IPS-18a (cell line): ENCODE results near the gene GUCY1A1.

Source experiments
- H3K27ac ChIP-seq: one replicate; pipeline ENCODE4 v1.5.1; 2013; ENCODE audit warnings: low read length
- H3K27me3 ChIP-seq: one replicate; pipeline ENCODE4 v1.6.1; 2013; ENCODE audit warnings: mild to moderate bottlenecking, low read length; ENCODE audit not compliant: control insufficient read depth, insufficient read depth
- H3K36me3 ChIP-seq: one replicate; pipeline ENCODE4 v1.6.1; 2013; ENCODE audit warnings: low read depth, low read length; ENCODE audit not compliant: control insufficient read depth
- H3K4me1 ChIP-seq: one replicate; pipeline ENCODE4 v1.6.1; 2013; ENCODE audit warnings: low read depth, low read length; ENCODE audit not compliant: control insufficient read depth
- H3K4me3 ChIP-seq: one replicate; pipeline ENCODE4 v1.5.1; 2013; ENCODE audit warnings: low read length
- H3K9ac ChIP-seq: one replicate; pipeline ENCODE4 v1.6.1; 2013; ENCODE audit warnings: mild to moderate bottlenecking, low read length, moderate library complexity
- H3K9me3 ChIP-seq: one replicate; pipeline ENCODE4 v1.6.1; 2013; ENCODE audit warnings: low read depth, low read length; ENCODE audit not compliant: control insufficient read depth

Gene GUCY1A1

DNA sequence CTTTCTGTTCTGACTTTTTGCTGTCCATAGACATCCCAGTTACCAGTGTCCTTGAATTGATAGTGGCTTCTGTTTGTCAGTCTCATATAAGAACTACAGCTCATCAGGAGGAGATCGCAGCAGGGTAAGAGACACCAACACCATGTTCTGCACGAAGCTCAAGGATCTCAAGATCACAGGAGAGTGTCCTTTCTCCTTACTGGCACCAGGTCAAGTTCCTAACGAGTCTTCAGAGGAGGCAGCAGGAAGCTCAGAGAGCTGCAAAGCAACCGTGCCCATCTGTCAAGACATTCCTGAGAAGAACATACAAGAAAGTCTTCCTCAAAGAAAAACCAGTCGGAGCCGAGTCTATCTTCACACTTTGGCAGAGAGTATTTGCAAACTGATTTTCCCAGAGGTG is 30.1 kb downstream of the GUCY1A1 start:
- H3K4me3 ChIP-seq = no peak overlapping the region
- no peaks in the 10 kb centered on the region for H3K36me3 ChIP-seq
- no peak overlapping the region for H3K9ac ChIP-seq
- no peaks in the 10 kb centered on the region for H3K27me3 ChIP-seq
- H3K27ac ChIP-seq = no peak overlapping the region
- H3K4me1 ChIP-seq = no peaks in the 10 kb centered on the region
- no peaks in the 10 kb centered on the region for H3K9me3 ChIP-seq

GRCh38 chr4:155701827-155702226 is 35.2 kb downstream of the GUCY1A1 start:
- no peak overlapping the region for H3K27ac ChIP-seq
- no peak overlapping the region for H3K4me3 ChIP-seq
- no peaks in the 10 kb centered on the region for H3K36me3 ChIP-seq
- no peaks in the 10 kb centered on the region for H3K9me3 ChIP-seq
- no peaks in the 10 kb centered on the region for H3K27me3 ChIP-seq
- no peak overlapping the region for H3K9ac ChIP-seq
- no peaks in the 10 kb centered on the region for H3K4me1 ChIP-seq

DNA sequence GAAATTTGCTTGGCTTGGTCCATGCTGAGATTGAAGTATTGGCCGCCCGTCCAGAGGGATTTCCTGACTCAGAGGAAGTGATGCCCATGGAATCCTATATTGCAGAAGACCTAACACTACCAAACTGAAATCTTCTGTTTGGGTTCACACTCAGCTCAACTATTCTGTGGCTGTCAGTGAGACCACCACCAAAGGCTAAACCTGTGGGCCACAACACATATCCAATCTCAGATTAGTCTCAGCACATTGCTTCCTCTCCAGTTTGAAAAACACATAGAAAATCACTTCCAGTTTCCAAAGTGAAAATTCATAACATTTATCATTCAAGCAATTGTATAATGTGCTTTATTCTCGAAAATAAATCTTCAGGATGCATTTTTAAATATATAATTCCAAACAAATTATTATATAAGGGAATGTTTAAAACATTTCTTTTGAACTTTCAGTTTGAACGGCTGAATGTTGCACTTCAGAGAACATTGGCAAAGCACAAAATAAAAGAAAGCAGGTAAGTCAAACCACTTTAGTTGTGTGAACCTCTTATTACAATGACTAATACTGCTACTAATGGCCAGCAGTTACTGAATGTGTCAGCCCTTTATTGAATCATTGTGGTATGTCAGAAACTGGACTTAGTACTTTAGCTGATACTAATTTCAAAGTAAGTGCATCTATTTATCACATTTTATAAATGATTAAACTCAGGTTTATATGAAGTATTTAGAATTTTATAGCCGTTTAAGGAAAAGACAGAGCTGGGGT is 37.0 kb downstream of the GUCY1A1 start:
- H3K27ac ChIP-seq = no peak overlapping the region
- no peak overlapping the region for H3K4me3 ChIP-seq
- H3K27me3 ChIP-seq = no peaks in the 10 kb centered on the region
- H3K9ac ChIP-seq = no peak overlapping the region
- H3K36me3 ChIP-seq = no peaks in the 10 kb centered on the region
- H3K9me3 ChIP-seq = no peaks in the 10 kb centered on the region
- H3K4me1 ChIP-seq = no peaks in the 10 kb centered on the region

GRCh38 chr4:155704841-155705404 is 38.3 kb downstream of the GUCY1A1 start:
- no peaks in the 10 kb centered on the region for H3K36me3 ChIP-seq
- H3K9ac ChIP-seq = no peak overlapping the region
- H3K4me3 ChIP-seq = no peak overlapping the region
- H3K27me3 ChIP-seq = no peaks in the 10 kb centered on the region
- H3K27ac ChIP-seq = no peak overlapping the region
- no peaks in the 10 kb centered on the region for H3K9me3 ChIP-seq
- no peaks in the 10 kb centered on the region for H3K4me1 ChIP-seq

GRCh38 chr4:155705664-155706063 is 39.0 kb downstream of the GUCY1A1 start:
- H3K9me3 ChIP-seq = no peaks in the 10 kb centered on the region
- no peaks in the 10 kb centered on the region for H3K36me3 ChIP-seq
- H3K27ac ChIP-seq = no peak overlapping the region
- H3K4me1 ChIP-seq = no peaks in the 10 kb centered on the region
- no peak overlapping the region for H3K4me3 ChIP-seq
- H3K9ac ChIP-seq = no peak overlapping the region
- no peaks in the 10 kb centered on the region for H3K27me3 ChIP-seq

- H3K4me3 ChIP-seq = no peak overlapping the region
- no peaks in the 10 kb centered on the region for H3K4me1 ChIP-seq
- H3K36me3 ChIP-seq = no peaks in the 10 kb centered on the region
- no peaks in the 10 kb centered on the region for H3K27me3 ChIP-seq
- H3K27ac ChIP-seq = no peak overlapping the region
- H3K9ac ChIP-seq = no peak overlapping the region
- H3K9me3 ChIP-seq = no peaks in the 10 kb centered on the region
Measured at GRCh38 chr4:155706147-155706546, 39.5 kb downstream of the GUCY1A1 start.

GRCh38 chr4:155707251-155707650 is 40.6 kb downstream of the GUCY1A1 start:
- Histone ChIP-seq H3K9me3 (no peaks in the 10 kb centered on the region), H3K4me3 (no peak overlapping the region), H3K27me3 (no peaks in the 10 kb centered on the region), H3K36me3 (no peaks in the 10 kb centered on the region), H3K9ac (no peak overlapping the region), H3K27ac (no peak overlapping the region), H3K4me1 (no peaks in the 10 kb centered on the region)

- H3K9me3 ChIP-seq = no peaks in the 10 kb centered on the region
Measured at GRCh38 chr4:155708782-155709181, 42.1 kb downstream of the GUCY1A1 start.

DNA sequence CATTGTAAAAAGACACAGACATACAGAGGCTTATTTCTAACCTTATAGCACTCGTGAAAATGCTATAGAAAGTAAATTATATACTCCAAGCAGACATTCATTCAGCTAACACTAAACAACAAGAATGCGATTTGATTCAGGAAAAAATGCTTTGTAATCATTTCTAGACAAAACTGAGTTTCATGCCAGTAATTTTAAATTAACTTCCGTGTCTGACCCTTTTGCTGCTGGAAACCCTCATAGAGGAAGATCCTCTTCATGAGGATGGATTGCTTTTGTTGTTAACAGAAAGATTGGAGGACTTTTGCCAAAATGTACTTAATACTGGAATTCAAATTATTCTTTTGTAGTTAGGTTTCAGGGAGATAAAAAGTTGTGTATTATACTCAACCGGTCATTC is 43.3 kb downstream of the GUCY1A1 start:
- H3K9me3 ChIP-seq = no peaks in the 10 kb centered on the region
- H3K9ac ChIP-seq = no peak overlapping the region
- H3K4me1 ChIP-seq = no peaks in the 10 kb centered on the region
- H3K4me3 ChIP-seq = no peak overlapping the region
- no peaks in the 10 kb centered on the region for H3K27me3 ChIP-seq
- H3K36me3 ChIP-seq = no peaks in the 10 kb centered on the region
- no peak overlapping the region for H3K27ac ChIP-seq

More at GRCh38 chr4:155708782-155709181, 42.1 kb downstream of the GUCY1A1 start:
- H3K27ac ChIP-seq = no peak overlapping the region
- H3K9ac ChIP-seq = no peak overlapping the region
- no peaks in the 10 kb centered on the region for H3K27me3 ChIP-seq
- no peak overlapping the region for H3K4me3 ChIP-seq
- H3K36me3 ChIP-seq = no peaks in the 10 kb centered on the region
- H3K4me1 ChIP-seq = no peaks in the 10 kb centered on the region

DNA sequence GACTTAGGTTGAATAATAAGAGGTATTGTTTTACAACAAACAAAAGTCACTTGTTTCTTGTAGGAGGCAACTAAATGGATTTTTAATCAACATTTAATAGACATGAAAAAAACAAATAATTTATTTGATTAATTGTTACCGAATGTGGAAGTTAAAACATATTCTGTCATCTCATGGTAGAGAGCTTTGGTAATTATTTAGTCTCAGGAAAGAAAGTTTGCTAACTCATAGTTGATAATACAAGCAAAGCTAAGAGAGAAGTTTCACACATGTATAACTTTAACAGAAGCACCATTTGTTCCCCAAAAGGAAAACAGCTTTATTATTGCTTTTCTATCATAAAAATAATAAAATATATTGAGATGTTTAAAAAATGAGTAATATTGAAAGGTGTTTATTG is 44.9 kb downstream of the GUCY1A1 start:
- H3K9ac ChIP-seq = no peak overlapping the region
- no peaks in the 10 kb centered on the region for H3K9me3 ChIP-seq
- H3K4me3 ChIP-seq = no peak overlapping the region
- H3K4me1 ChIP-seq = no peaks in the 10 kb centered on the region
- H3K27me3 ChIP-seq = no peaks in the 10 kb centered on the region
- H3K27ac ChIP-seq = no peak overlapping the region
- no peaks in the 10 kb centered on the region for H3K36me3 ChIP-seq

DNA sequence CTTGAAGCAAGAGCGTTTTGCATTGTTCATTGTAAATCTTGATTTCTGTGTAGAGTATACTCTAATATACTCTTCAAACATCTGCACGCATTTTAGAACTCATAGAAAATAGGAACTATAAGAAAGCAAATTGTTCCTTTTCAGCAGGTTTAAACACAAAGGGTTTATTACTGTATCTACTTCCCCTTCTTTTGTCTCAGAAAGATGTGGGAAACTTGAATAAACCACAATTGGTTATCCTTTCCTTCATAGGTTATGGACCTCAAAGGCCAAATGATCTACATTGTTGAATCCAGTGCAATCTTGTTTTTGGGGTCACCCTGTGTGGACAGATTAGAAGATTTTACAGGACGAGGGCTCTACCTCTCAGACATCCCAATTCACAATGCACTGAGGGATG is 46.2 kb downstream of the GUCY1A1 start:
- Histone ChIP-seq H3K36me3 (no peaks in the 10 kb centered on the region), H3K27ac (no peak overlapping the region), H3K4me1 (no peaks in the 10 kb centered on the region), H3K9me3 (no peaks in the 10 kb centered on the region), H3K4me3 (no peak overlapping the region), H3K9ac (no peak overlapping the region), H3K27me3 (no peaks in the 10 kb centered on the region)

DNA sequence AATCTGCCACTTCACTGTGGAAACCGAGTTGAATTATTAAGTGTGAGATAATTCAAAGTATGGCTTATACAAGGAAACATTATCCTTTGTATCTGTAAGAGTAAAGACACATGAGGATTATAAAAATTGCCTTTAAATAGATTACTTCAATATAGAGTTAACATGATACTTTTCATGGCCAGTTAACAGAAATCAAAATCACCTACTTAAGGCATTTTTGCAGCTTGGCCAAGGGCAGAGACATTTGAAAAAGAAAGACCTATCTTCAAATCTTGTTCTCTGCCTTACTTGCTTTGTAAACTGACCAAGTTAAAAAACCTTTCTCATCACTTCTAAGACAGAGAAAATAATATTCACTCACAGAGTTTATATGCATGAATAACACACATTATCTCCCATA is 47.3 kb downstream of the GUCY1A1 start:
- no peaks in the 10 kb centered on the region for H3K36me3 ChIP-seq
- H3K27ac ChIP-seq = no peak overlapping the region
- H3K9me3 ChIP-seq = no peaks in the 10 kb centered on the region
- H3K4me3 ChIP-seq = no peak overlapping the region
- H3K9ac ChIP-seq = no peak overlapping the region
- no peaks in the 10 kb centered on the region for H3K4me1 ChIP-seq
- no peaks in the 10 kb centered on the region for H3K27me3 ChIP-seq
